Measurements from ENCODE around the gene CA6. TPM values are rescaled to one million over a fixed set of nuclear protein-coding genes. Genes with fewer than 3 reads are reported as not detected.

The CA6 gene
- total RNA-seq, 1 donor from 2014 or later, result not detected

DNA sequence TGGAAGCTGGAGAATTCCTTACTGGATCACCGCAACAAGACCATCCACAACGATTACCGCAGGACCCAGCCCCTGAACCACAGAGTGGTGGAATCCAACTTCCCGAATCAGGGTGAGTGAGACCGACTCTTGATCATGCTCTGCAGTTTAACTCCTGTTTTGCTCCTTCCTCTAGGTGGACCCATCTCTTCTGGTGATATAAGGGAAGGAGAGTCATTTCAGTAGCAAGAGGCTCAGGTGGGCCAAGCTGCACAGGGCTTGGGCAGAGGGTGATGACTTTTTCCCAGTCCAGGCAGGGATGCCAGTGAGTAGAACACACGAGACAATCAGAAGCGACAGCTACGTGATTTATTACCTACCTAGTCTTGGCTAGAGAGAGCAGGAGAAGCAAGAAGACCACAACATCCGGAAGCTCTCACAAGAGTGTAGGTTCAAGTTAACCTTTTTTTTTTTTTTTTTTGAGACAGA, 25.2 kb downstream of the CA6 start:
- H3K27ac Mint-ChIP-seq, result no peak overlapping the region
- DNase-seq (ENCODE audit: low spot score in 2 of 2, unreplicated experiment in 2 of 2), result no peak
- H3K9me3 Mint-ChIP-seq, result peaks cover 8% of the 10 kb centered on the region

DNA sequence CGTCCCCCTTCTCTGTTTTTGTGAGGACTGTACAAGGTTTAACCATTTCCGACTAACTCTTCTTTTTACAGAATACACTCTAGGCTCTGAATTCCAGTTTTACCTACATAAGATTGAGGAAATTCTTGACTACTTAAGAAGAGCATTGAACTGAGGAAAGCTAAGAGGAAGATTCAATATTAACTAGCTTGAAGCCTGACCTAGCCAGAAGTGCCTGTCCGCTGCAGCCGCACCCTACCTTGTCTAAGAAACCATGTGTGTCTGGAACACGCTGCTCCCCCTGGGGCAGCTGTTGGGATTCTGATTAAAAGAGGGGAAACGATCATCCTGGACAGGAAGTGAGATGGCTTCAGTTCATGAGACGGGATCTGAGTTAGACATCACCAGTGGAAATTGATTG, 28.9 kb downstream of the CA6 start:
- Mint-ChIP-seq H3K4me3 (no peak overlapping the region), H3K9me3 (peaks cover 2% of the 10 kb centered on the region), H3K4me1 (no peaks in the 10 kb centered on the region), H3K27ac (no peak overlapping the region), H3K27me3 (ENCODE audit: low read depth) (no peaks in the 10 kb centered on the region), H3K36me3 (no peaks in the 10 kb centered on the region)
- no peak for DNase-seq (ENCODE audit: low spot score in 2 of 2, unreplicated experiment in 2 of 2)
- TF ChIP-seq, protein P1, sequence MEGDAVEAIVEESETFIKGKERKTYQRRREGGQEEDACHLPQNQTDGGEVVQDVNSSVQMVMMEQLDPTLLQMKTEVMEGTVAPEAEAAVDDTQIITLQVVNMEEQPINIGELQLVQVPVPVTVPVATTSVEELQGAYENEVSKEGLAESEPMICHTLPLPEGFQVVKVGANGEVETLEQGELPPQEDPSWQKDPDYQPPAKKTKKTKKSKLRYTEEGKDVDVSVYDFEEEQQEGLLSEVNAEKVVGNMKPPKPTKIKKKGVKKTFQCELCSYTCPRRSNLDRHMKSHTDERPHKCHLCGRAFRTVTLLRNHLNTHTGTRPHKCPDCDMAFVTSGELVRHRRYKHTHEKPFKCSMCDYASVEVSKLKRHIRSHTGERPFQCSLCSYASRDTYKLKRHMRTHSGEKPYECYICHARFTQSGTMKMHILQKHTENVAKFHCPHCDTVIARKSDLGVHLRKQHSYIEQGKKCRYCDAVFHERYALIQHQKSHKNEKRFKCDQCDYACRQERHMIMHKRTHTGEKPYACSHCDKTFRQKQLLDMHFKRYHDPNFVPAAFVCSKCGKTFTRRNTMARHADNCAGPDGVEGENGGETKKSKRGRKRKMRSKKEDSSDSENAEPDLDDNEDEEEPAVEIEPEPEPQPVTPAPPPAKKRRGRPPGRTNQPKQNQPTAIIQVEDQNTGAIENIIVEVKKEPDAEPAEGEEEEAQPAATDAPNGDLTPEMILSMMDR (IDR thresholded peaks at IDR 0.05; ENCODE audit: unreplicated experiment), result no peak

More for the DNA sequence above, 25.2 kb downstream of the CA6 start:
- Mint-ChIP-seq H3K4me1 (no peaks in the 10 kb centered on the region), H3K27me3 (ENCODE audit: low read depth) (no peaks in the 10 kb centered on the region), H3K4me3 (no peak overlapping the region), H3K36me3 (no peaks in the 10 kb centered on the region)
- TF ChIP-seq, protein P1 (IDR thresholded peaks at IDR 0.05; ENCODE audit: unreplicated experiment), result no peak

DNA sequence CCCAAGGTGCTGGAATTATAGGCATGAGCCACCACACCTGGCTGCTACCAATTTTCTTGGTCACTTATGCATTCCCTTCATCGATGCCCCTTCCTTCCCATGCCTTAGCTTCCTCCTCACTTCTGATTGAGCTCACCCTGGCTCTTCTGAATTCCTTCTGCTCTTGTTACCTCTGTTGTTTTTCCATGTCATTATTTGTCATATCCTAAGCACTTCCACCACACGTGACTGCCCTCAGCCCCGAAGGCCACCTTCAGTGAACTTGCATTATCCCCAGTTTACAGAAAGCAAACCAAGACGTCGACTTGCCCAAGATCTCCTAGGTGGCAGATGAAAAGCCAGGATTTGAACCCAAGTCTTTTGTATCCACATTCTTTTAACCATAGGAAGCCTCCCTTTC, 30.7 kb downstream of the CA6 start:
- no peak overlapping the region for H3K27ac Mint-ChIP-seq
- no peaks in the 10 kb centered on the region for H3K4me1 Mint-ChIP-seq
- DNase-seq (ENCODE audit: low spot score in 2 of 2, unreplicated experiment in 2 of 2), result no peak
- TF ChIP-seq, protein P1 (IDR thresholded peaks at IDR 0.05; ENCODE audit: unreplicated experiment), result no peak
- peaks cover 5% of the 10 kb centered on the region for H3K9me3 Mint-ChIP-seq
- H3K36me3 Mint-ChIP-seq, result no peaks in the 10 kb centered on the region
- no peaks in the 10 kb centered on the region for H3K27me3 Mint-ChIP-seq (ENCODE audit: low read depth)
- H3K4me3 Mint-ChIP-seq, result no peak overlapping the region

DNA sequence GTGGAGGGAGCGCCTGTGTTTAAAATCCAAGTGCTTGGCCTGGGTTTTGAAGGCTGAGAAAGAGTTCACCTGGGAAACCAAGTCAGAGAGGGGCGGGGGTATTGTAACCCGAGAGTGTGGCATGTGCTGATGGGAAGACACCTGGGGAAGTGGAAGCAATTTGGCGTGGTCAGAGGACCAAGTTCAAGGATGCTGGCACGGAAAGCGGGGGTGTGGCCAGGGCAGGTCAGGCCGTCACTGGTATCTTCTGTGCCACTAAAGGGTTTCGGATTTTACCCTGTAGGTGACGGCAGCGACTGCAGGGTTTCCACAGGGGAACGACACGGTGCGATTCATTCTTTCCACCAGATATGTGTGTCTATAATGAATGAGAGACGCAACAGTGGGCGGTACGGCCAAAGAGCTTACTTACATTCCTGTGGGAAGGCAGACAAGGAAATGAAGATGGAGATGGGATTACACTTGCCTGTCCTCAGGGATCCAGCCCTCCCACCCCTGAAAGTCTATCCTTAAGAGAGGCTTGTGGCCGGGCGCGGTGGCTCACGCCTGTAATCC, 31.3 kb downstream of the CA6 start:
- H3K4me3 Mint-ChIP-seq, result no peak overlapping the region
- H3K36me3 Mint-ChIP-seq, result no peaks in the 10 kb centered on the region
- no peaks in the 10 kb centered on the region for H3K27me3 Mint-ChIP-seq (ENCODE audit: low read depth)
- DNase-seq (ENCODE audit: low spot score in 2 of 2, unreplicated experiment in 2 of 2), result no peak
- no peak overlapping the region for H3K27ac Mint-ChIP-seq
- H3K9me3 Mint-ChIP-seq, result peaks cover 5% of the 10 kb centered on the region
- no peaks in the 10 kb centered on the region for H3K4me1 Mint-ChIP-seq
- TF ChIP-seq, protein P1 (IDR thresholded peaks at IDR 0.05; ENCODE audit: unreplicated experiment), result no peak

DNA sequence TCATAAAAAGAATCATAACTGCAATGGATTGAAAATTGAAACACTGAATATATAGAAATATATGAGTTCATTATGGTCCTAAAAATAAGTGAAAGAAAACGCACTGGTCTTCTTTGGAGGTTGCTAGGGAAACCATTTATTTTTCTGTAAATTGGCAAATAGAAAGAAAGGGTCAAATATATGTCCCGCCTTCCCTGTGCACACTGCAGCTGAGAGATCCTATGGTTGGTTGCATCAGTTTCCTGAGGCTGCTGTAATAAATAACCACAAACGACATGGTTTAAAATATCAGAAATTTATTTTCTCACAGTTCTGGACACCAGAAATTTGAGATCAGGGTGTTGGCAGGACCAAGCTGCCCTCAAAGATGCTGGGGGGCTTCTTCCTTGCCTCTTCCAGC, 35.0 kb downstream of the CA6 start:
- DNase-seq (ENCODE audit: low spot score in 2 of 2, unreplicated experiment in 2 of 2), result no peak
- Mint-ChIP-seq H3K36me3 (no peaks in the 10 kb centered on the region), H3K27me3 (ENCODE audit: low read depth) (no peaks in the 10 kb centered on the region), H3K4me3 (no peak overlapping the region), H3K27ac (no peak overlapping the region), H3K4me1 (no peaks in the 10 kb centered on the region), H3K9me3 (peaks cover 5% of the 10 kb centered on the region)
- TF ChIP-seq, protein P1 (IDR thresholded peaks at IDR 0.05; ENCODE audit: unreplicated experiment), result no peak

DNA sequence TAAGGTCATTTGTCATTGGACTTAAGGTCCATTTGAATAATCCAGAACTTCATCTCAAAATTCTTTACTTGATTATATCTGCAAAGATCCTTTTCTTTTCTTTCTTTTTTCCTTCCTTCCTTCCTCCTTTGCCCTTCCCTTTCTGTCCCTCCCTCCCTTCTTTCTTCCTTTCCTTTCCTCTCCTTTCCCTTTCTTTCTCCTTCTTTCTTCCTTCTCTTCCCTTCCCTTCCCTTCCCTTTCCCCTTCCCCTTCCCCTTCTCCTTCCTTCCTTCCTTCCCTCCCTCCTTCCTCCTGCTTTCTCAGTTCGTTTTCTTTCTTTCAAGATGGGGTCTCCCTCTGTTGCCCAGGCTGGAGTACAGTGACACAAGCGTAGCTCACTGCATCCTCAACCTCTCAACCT, 35.5 kb downstream of the CA6 start:
- TF ChIP-seq, protein P1 (IDR thresholded peaks at IDR 0.05; ENCODE audit: unreplicated experiment), result no peak
- Mint-ChIP-seq H3K36me3 (no peaks in the 10 kb centered on the region), H3K4me3 (no peak overlapping the region), H3K4me1 (no peaks in the 10 kb centered on the region), H3K27me3 (ENCODE audit: low read depth) (no peaks in the 10 kb centered on the region), H3K9me3 (peaks cover 5% of the 10 kb centered on the region), H3K27ac (no peak overlapping the region)
- no peak for DNase-seq (ENCODE audit: low spot score in 2 of 2, unreplicated experiment in 2 of 2)

Measured in mesothelial cell of epicardium (in vitro differentiated cells).